ENCODE measurements around the gene HNF1B.

The HNF1B gene

GRCh38 chr17:37725601-37726146 lies 19.2 kb downstream of the HNF1B start:
- H3K9ac ChIP-seq: no peak overlapping the region
- no peak overlapping the region for H3K4me2 ChIP-seq (ENCODE audit: low read length)
- H3K9me3 ChIP-seq (ENCODE audit: control insufficient read depth, low read length): no peaks in the 10 kb centered on the region
- TF ChIP-seq CTCF (IDR thresholded peaks at IDR 0.05): no peak
- H3K36me3 ChIP-seq (ENCODE audit: control insufficient read depth, insufficient read depth, low read length): no peaks in the 10 kb centered on the region
- no peak overlapping the region for H2AFZ ChIP-seq
- no peak overlapping the region for H3K27ac ChIP-seq
- no peaks in the 10 kb centered on the region for H3K79me2 ChIP-seq
- no peaks in the 10 kb centered on the region for H3K4me1 ChIP-seq
- no peaks in the 10 kb centered on the region for H3K27me3 ChIP-seq (ENCODE audit: control insufficient read depth, insufficient read depth, low read length)
- no peak overlapping the region for H3K4me3 ChIP-seq (ENCODE audit: low read depth, low read length)

GRCh38 chr17:37725021-37725595 lies 19.8 kb downstream of the HNF1B start:
- TF ChIP-seq CTCF (IDR thresholded peaks at IDR 0.05): no peak
- Histone ChIP-seq H3K36me3 (ENCODE audit: control insufficient read depth, insufficient read depth, low read length) (no peaks in the 10 kb centered on the region), H3K27me3 (ENCODE audit: control insufficient read depth, insufficient read depth, low read length) (no peaks in the 10 kb centered on the region), H3K4me1 (no peaks in the 10 kb centered on the region), H3K79me2 (no peaks in the 10 kb centered on the region), H3K9me3 (ENCODE audit: control insufficient read depth, low read length) (no peaks in the 10 kb centered on the region), H3K27ac (no peak overlapping the region), H3K4me3 (ENCODE audit: low read depth, low read length) (no peak overlapping the region), H3K9ac (no peak overlapping the region), H3K4me2 (ENCODE audit: low read length) (no peak overlapping the region), H2AFZ (no peak overlapping the region)

GRCh38 chr17:37720989-37721388 lies 23.9 kb downstream of the HNF1B start:
- TF ChIP-seq CTCF (IDR thresholded peaks at IDR 0.05): no peak
- no peaks in the 10 kb centered on the region for H3K27me3 ChIP-seq (ENCODE audit: control insufficient read depth, insufficient read depth, low read length)
- H3K4me2 ChIP-seq (ENCODE audit: low read length): no peak overlapping the region
- H3K9ac ChIP-seq: no peak overlapping the region
- H3K4me1 ChIP-seq: no peaks in the 10 kb centered on the region
- H3K27ac ChIP-seq: no peak overlapping the region
- H3K36me3 ChIP-seq (ENCODE audit: control insufficient read depth, insufficient read depth, low read length): no peaks in the 10 kb centered on the region
- no peaks in the 10 kb centered on the region for H3K79me2 ChIP-seq
- no peaks in the 10 kb centered on the region for H3K9me3 ChIP-seq (ENCODE audit: control insufficient read depth, low read length)
- H3K4me3 ChIP-seq (ENCODE audit: low read depth, low read length): no peak overlapping the region
- H2AFZ ChIP-seq: no peak overlapping the region

GRCh38 chr17:37719866-37720265 lies 25.0 kb downstream of the HNF1B start:
- H3K9me3 ChIP-seq (ENCODE audit: control insufficient read depth, low read length): no peaks in the 10 kb centered on the region
- no peak for TF ChIP-seq CTCF (IDR thresholded peaks at IDR 0.05)

More at GRCh38 chr17:37719866-37720265, 25.0 kb downstream of the HNF1B start:
- Histone ChIP-seq H3K79me2 (no peaks in the 10 kb centered on the region), H3K9ac (no peak overlapping the region), H3K27me3 (ENCODE audit: control insufficient read depth, insufficient read depth, low read length) (no peaks in the 10 kb centered on the region), H3K4me1 (no peaks in the 10 kb centered on the region), H2AFZ (no peak overlapping the region), H3K27ac (no peak overlapping the region), H3K4me2 (ENCODE audit: low read length) (no peak overlapping the region), H3K36me3 (ENCODE audit: control insufficient read depth, insufficient read depth, low read length) (no peaks in the 10 kb centered on the region), H3K4me3 (ENCODE audit: low read depth, low read length) (no peak overlapping the region)
